ENCODE data around the gene COL23A1. TPM values are rescaled to one million over a fixed set of nuclear protein-coding genes. Genes with fewer than 3 reads are reported as not detected.

The COL23A1 gene
- total RNA-seq, 1 experiment from 2014 or later = not detected

GRCh38 chr5:178589180-178590140 lies 733 bp downstream of the COL23A1 start:
- Histone ChIP-seq H2AFZ (ENCODE audit: low read length) (no peak overlapping the region), H3K4me3 (ENCODE audit: low read length) (no peak overlapping the region), H4K20me1 (ENCODE audit: low read length) (no peaks in the 10 kb centered on the region), H3K9ac (ENCODE audit: low read length) (no peak overlapping the region), H3K27me3 (ENCODE audit: low read length) (peaks cover 44% of the 10 kb centered on the region), H3K79me2 (ENCODE audit: low read length) (no peaks in the 10 kb centered on the region), H3F3A (ENCODE audit: low read length, unreplicated experiment) (no peaks in the 10 kb centered on the region), H3K9me2 (replicated peaks; ENCODE audit: low read length) (no peaks in the 10 kb centered on the region), H3K4me2 (ENCODE audit: low read length) (no peak overlapping the region), H3K36me3 (ENCODE audit: low read depth, low read length) (peaks cover 2% of the 10 kb centered on the region; the same call in 1 of the 2 replicates), H3K4me1 (ENCODE audit: insufficient read depth, low read length) (no peaks in the 10 kb centered on the region; the same call in 1 of the 2 replicates), H3K9me3 (ENCODE audit: low read length) (0 out of 2 replicates have a peak, but pooled peaks cover under 1% of the 10 kb centered on the region), H3K27ac (ENCODE audit: low read length) (no peak overlapping the region)
- CTCF ChIA-PET = no interaction called here
- POLR2A ChIA-PET (ENCODE audit: unreplicated experiment) = no interaction called here
- TF ChIP-seq EZH2 (IDR thresholded peaks at IDR 0.05; ENCODE audit: low read length, unreplicated experiment) = no peak
- TF ChIP-seq CTCF (conservative IDR thresholded peaks at IDR 0.05; ENCODE audit: low read depth, low read length) = no peak
- no peak for TF ChIP-seq EZH2phosphoT487 (IDR thresholded peaks at IDR 0.05; ENCODE audit: borderline replicate concordance, low read length)
- ATAC-seq (peak; percentile 35), DNase-seq (no peak)
- intact Hi-C loops (cut with micrococcal nuclease) = loop anchor here (2.0 kb wide), 1 partner anchor 309 kb away; no protein-coding TSS in a partner anchor
- BruUV-seq (replicated peaks) = no TSS peak

GRCh38 chr5:178588769-178589168 lies 1.4 kb downstream of the COL23A1 start:
- H3K4me1 ChIP-seq (ENCODE audit: insufficient read depth, low read length) = no peaks in the 10 kb centered on the region; the same call in 1 of the 2 replicates
- H3K4me3 ChIP-seq (ENCODE audit: low read length) = no peak overlapping the region
- no peak overlapping the region for H3K9ac ChIP-seq (ENCODE audit: low read length)
- BruUV-seq (replicated peaks) = no TSS peak
- no peak overlapping the region for H2AFZ ChIP-seq (ENCODE audit: low read length)
- no peaks in the 10 kb centered on the region for H3F3A ChIP-seq (ENCODE audit: low read length, unreplicated experiment)
- H3K79me2 ChIP-seq (ENCODE audit: low read length) = no peaks in the 10 kb centered on the region
- DNase-seq (no peak), ATAC-seq (no peak)
- H3K4me2 ChIP-seq (ENCODE audit: low read length) = no peak overlapping the region
- TF ChIP-seq EZH2phosphoT487 (IDR thresholded peaks at IDR 0.05; ENCODE audit: borderline replicate concordance, low read length) (no peak), EZH2 (IDR thresholded peaks at IDR 0.05; ENCODE audit: low read length, unreplicated experiment) (no peak), CTCF (conservative IDR thresholded peaks at IDR 0.05; ENCODE audit: low read depth, low read length) (no peak)
- H3K9me2 ChIP-seq (replicated peaks; ENCODE audit: low read length) = no peaks in the 10 kb centered on the region
- POLR2A ChIA-PET (ENCODE audit: unreplicated experiment) = no interaction called here
- no peaks in the 10 kb centered on the region for H3K36me3 ChIP-seq (ENCODE audit: low read depth, low read length)
- no peak overlapping the region for H3K27ac ChIP-seq (ENCODE audit: low read length)
- no peaks in the 10 kb centered on the region for H4K20me1 ChIP-seq (ENCODE audit: low read length)
- no peaks in the 10 kb centered on the region for H3K9me3 ChIP-seq (ENCODE audit: low read length)
- CTCF ChIA-PET = no interaction called here
- H3K27me3 ChIP-seq (ENCODE audit: low read length) = peaks cover 44% of the 10 kb centered on the region
- intact Hi-C loops (cut with micrococcal nuclease) = no loop called here

All from PC-3 (cell line).